ENCODE measurements around the gene TRIM25.

The TRIM25 gene

GRCh38 chr17:56910509-56911235, 3.2 kb downstream of the TRIM25 start:
- H3K27ac ChIP-seq, result peak overlapping the region; percentile 22
- ChIA-PET POLR2A (ENCODE audit: low non-redundant PET) (no interaction called here), CTCF (no interaction called here)
- TF ChIP-seq, protein P1, sequence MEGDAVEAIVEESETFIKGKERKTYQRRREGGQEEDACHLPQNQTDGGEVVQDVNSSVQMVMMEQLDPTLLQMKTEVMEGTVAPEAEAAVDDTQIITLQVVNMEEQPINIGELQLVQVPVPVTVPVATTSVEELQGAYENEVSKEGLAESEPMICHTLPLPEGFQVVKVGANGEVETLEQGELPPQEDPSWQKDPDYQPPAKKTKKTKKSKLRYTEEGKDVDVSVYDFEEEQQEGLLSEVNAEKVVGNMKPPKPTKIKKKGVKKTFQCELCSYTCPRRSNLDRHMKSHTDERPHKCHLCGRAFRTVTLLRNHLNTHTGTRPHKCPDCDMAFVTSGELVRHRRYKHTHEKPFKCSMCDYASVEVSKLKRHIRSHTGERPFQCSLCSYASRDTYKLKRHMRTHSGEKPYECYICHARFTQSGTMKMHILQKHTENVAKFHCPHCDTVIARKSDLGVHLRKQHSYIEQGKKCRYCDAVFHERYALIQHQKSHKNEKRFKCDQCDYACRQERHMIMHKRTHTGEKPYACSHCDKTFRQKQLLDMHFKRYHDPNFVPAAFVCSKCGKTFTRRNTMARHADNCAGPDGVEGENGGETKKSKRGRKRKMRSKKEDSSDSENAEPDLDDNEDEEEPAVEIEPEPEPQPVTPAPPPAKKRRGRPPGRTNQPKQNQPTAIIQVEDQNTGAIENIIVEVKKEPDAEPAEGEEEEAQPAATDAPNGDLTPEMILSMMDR (conservative IDR thresholded peaks at IDR 0.05; ENCODE audit: low read depth), result no peak
- DNase-seq (ENCODE audit: low spot score), result no peak

- ChIA-PET POLR2A (ENCODE audit: low non-redundant PET) (interaction anchor here (0.6 kb wide), 2 partner anchors 26 to 315 kb away, joined by 4 read pairs; no protein-coding TSS in a partner anchor), CTCF (interaction anchor here (0.6 to 0.7 kb wide), 3 partner anchors 16 to 194 kb away, joined by 3 read pairs; no protein-coding TSS in a partner anchor)
- peak overlapping the region; percentile 22 for H3K27ac ChIP-seq
- TF ChIP-seq, protein P1 (conservative IDR thresholded peaks at IDR 0.05; ENCODE audit: low read depth), result no peak
- DNase-seq (ENCODE audit: low spot score), result no peak
These were observed 3.9 kb downstream of the TRIM25 start for GRCh38 chr17:56909742-56910508.

DNA sequence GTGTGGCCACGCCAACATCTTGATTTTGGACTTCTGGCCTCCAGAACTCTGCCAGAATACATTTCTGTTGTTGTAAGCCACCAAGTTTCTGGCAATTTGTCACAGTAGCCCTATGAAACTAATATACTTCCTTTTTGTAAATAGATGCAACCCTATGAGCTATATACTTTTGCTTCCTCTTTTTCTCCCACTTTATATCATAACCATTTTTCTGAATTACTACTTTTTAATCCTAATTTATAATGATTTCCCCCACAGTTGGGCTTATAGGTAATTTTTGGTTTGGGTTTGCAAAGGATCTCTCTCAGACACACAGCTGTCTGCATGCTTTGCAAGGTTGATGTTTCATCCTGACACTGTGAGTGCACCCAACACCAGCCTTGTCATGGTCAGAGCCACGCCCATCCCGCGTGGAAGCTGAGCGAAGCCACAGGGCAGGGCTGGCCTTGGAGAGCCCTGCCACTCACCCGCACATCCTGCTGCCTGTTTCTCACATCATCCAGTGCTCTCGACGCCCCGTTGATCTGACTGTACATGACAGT, 5.8 kb downstream of the TRIM25 start:
- POLR2A ChIA-PET (ENCODE audit: low non-redundant PET), result no interaction called here
- TF ChIP-seq, protein P1 (conservative IDR thresholded peaks at IDR 0.05; ENCODE audit: low read depth), result no peak
- DNase-seq (ENCODE audit: low spot score), result no peak
- H3K27ac ChIP-seq, result peak overlapping the region; percentile 38
- CTCF ChIA-PET, result no interaction called here

GRCh38 chr17:56903560-56903959, 10.3 kb downstream of the TRIM25 start:
- H3K27ac ChIP-seq, result no peak overlapping the region
- TF ChIP-seq, protein P1 (conservative IDR thresholded peaks at IDR 0.05; ENCODE audit: low read depth), result no peak
- DNase-seq (ENCODE audit: low spot score), result no peak
- ChIA-PET POLR2A (ENCODE audit: low non-redundant PET) (no interaction called here), CTCF (interaction anchor here (0.6 kb wide), 1 partner anchor 10 kb away, joined by 4 read pairs; the partner anchor contains the start of gene TRIM25)

- H3K27ac ChIP-seq, result peak overlapping the region; percentile 74
- DNase-seq (ENCODE audit: low spot score), result peak; percentile 90
- CTCF ChIA-PET, result no interaction called here
- TF ChIP-seq, protein P1 (conservative IDR thresholded peaks at IDR 0.05; ENCODE audit: low read depth), result no peak
- POLR2A ChIA-PET (ENCODE audit: low non-redundant PET), result no interaction called here
These were observed 11.5 kb downstream of the TRIM25 start for GRCh38 chr17:56902348-56902747.

DNA sequence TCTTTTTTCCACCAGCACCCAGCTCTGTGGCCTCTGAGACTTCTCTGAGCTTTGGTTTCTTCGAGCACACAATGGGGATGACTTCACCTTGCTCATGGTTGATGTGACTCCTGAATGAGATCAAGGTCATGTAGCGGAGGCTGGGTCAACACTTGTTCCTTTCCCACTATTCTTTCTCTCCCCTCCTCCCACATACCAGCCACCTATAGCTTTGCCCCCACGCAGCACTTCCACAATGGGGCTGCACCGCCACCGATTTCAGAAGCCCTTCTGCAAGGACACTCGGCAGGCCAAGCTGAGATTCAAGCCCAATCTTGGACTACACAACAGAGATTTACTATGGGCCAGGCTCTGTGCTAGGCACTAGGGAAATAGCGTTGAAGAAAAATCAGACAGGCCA, 14.4 kb downstream of the TRIM25 start:
- no peak for DNase-seq (ENCODE audit: low spot score)
- ChIA-PET CTCF (no interaction called here), POLR2A (ENCODE audit: low non-redundant PET) (no interaction called here)
- H3K27ac ChIP-seq, result peak overlapping the region; percentile 27; the same call in 1 of the 2 replicates
- TF ChIP-seq, protein P1 (conservative IDR thresholded peaks at IDR 0.05; ENCODE audit: low read depth), result no peak
